BJ (cell line): ENCODE results near the gene TMEM30B. TPM values are rescaled to one million over a fixed set of nuclear protein-coding genes. Genes with fewer than 3 reads are reported as not detected.

Experiments used
- CTCF ChIA-PET: fragments of 350-600 bp; formaldehyde crosslinking; extraction: SDS; loops from one replicate; lab custom pipeline; 2021; ENCODE audit warnings: antibody characterized with exemption, inconsistent platforms; lab: Yijun Ruan, JAX
- POLR2A ChIA-PET: fragments of 300-600 bp; sonication (Branson Sonifier 250); formaldehyde crosslinking; extraction: SDS; loops from one replicate; lab custom pipeline; 2021; ENCODE audit warnings: antibody characterized with exemption; lab: Charles Lee
- DNase-seq: peaks from one replicate; pipeline ENCODE4 v3.0.0-alpha.2; 2011; ENCODE audit warnings: low read depth
- H3K27me3 ChIP-seq: 2 replicates; pipeline ENCODE4 v1.6.0; 2011; ENCODE audit warnings: low read length; ENCODE audit not compliant: control insufficient read depth, insufficient read depth
- H3K36me3 ChIP-seq: 2 replicates; pipeline ENCODE4 v1.5.1; 2011; ENCODE audit warnings: low read length; ENCODE audit not compliant: control insufficient read depth, insufficient read depth
- H3K4me3 ChIP-seq: 2 replicates; pipeline ENCODE4 v1.5.1; 2011; ENCODE audit warnings: low read depth, mild to moderate bottlenecking, control low read depth, low read length
- polyA plus RNA-seq: library from polyadenylated mRNA; depleted of rRNA; stranded (reverse); fragments of >200 nt; gene quantifications from 2 replicates; pipeline ENCODE4 v1.2.3, GENCODE V29; 2011
- TF ChIP-seq, protein P1 (sequence below): IDR thresholded peaks from 2 replicates; pipeline ENCODE4 v1.5.1; 2011; ENCODE audit warnings: low read depth, mild to moderate bottlenecking, control low read depth, inconsistent platforms, low read length, moderate library complexity; ENCODE audit not compliant: insufficient read depth

TMEM30B gene
- polyA plus RNA-seq, 1 experiment = 0.32 TPM

GRCh38 chr14:61326146-61326545 lies 45.0 kb upstream of the TMEM30B start:
- H3K36me3 ChIP-seq = no peaks in the 10 kb centered on the region
- H3K27me3 ChIP-seq = peaks cover 15% of the 10 kb centered on the region
- ChIA-PET POLR2A (no interaction called here), CTCF (interaction anchor here (1.2 kb wide), 1 partner anchor 535 kb away, joined by 3 read pairs; no protein-coding TSS in a partner anchor)
- DNase-seq = no peak
- TF ChIP-seq, protein P1, sequence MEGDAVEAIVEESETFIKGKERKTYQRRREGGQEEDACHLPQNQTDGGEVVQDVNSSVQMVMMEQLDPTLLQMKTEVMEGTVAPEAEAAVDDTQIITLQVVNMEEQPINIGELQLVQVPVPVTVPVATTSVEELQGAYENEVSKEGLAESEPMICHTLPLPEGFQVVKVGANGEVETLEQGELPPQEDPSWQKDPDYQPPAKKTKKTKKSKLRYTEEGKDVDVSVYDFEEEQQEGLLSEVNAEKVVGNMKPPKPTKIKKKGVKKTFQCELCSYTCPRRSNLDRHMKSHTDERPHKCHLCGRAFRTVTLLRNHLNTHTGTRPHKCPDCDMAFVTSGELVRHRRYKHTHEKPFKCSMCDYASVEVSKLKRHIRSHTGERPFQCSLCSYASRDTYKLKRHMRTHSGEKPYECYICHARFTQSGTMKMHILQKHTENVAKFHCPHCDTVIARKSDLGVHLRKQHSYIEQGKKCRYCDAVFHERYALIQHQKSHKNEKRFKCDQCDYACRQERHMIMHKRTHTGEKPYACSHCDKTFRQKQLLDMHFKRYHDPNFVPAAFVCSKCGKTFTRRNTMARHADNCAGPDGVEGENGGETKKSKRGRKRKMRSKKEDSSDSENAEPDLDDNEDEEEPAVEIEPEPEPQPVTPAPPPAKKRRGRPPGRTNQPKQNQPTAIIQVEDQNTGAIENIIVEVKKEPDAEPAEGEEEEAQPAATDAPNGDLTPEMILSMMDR = no peak
- no peak overlapping the region for H3K4me3 ChIP-seq

DNA sequence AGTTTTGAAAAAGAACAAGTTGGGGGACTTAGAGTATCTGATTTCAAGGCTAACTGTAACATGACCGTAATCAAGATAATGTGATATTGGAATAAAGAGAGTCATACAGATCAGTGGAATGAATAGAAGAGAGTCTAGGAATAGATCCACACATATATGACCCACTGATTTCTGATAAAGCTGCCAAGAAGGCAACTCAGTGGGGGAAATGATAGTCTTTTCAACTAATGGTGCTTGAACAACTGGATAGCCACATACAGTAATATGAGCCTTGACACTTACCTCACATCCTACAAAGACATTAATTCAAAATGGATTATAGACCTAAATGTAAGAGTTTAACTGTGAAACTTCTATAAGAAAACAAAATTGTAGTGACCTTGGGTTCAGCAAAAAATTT lies 44.0 kb upstream of the TMEM30B start:
- TF ChIP-seq, protein P1 = no peak
- Histone ChIP-seq H3K27me3 (peaks cover 16% of the 10 kb centered on the region), H3K4me3 (no peak overlapping the region), H3K36me3 (no peaks in the 10 kb centered on the region)
- DNase-seq = no peak
- CTCF ChIA-PET = no interaction called here
- POLR2A ChIA-PET = no interaction called here

DNA sequence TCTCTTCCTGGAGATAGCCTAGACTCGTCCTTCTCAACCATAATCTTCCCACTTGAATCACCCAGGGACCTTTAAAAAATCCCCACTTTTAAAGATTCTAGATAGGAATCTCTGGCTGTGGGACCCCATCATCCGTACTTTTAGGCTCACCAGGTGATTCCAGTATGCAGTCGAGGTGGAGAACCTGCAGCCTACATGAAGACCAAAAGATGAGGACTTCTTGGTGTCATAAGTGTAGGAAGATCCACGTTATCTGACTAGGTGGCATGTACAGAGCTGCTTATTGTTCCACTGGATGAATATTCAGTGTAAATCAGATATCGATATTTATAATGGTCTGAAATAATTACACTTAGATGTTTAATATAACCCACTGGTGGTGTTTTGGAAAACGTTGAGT lies 42.8 kb upstream of the TMEM30B start:
- Histone ChIP-seq H3K27me3 (peaks cover 17% of the 10 kb centered on the region), H3K36me3 (no peaks in the 10 kb centered on the region), H3K4me3 (no peak overlapping the region)
- CTCF ChIA-PET = interaction anchor here (1.1 kb wide), 1 partner anchor 12 kb away, joined by 3 read pairs; no protein-coding TSS in a partner anchor
- TF ChIP-seq, protein P1 = no peak
- POLR2A ChIA-PET = no interaction called here
- DNase-seq = no peak

GRCh38 chr14:61322799-61323290 lies 41.7 kb upstream of the TMEM30B start:
- TF ChIP-seq, protein P1 = no peak
- Histone ChIP-seq H3K27me3 (peaks cover 18% of the 10 kb centered on the region), H3K4me3 (no peak overlapping the region), H3K36me3 (no peaks in the 10 kb centered on the region)
- no peak for DNase-seq
- ChIA-PET POLR2A (no interaction called here), CTCF (interaction anchor here (1.0 to 1.1 kb wide), 2 partner anchors 11 to 13 kb away, joined by 3 read pairs; no protein-coding TSS in a partner anchor)

DNA sequence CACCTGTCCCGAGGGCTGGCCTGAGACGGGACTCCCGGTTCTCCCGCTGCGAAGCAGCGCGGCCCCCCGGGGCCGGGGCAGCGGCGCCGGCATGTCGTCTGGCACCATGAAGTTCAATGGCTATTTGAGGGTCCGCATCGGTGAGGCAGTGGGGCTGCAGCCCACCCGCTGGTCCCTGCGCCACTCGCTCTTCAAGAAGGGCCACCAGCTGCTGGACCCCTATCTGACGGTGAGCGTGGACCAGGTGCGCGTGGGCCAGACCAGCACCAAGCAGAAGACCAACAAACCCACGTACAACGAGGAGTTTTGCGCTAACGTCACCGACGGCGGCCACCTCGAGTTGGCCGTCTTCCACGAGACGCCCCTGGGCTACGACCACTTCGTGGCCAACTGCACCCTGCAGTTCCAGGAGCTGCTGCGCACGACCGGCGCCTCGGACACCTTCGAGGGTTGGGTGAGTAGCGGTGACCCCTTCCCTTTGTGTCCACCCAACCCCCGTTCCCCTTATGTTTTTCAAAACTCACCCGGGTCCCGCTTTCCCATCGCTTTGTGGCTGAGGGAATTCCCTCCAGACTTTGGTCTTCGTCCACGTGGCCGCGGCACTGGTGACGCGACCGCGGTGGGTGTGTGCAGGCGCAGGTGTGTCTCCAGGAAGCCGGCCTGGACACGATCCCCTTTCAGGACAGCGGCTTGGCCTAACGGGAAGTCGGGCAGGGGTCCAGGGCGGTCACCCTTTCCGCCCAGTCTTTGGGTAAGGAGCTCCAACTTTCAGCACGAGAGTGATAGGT lies 41.1 kb upstream of the TMEM30B start:
- ChIA-PET POLR2A (no interaction called here), CTCF (interaction anchor here (0.6 to 1.1 kb wide), 3 partner anchors 12 to 1094 kb away, joined by 3 read pairs; no protein-coding TSS in a partner anchor)
- Histone ChIP-seq H3K36me3 (no peaks in the 10 kb centered on the region), H3K4me3 (peak overlapping the region; percentile 42; the same call in 1 of the 2 replicates), H3K27me3 (peaks cover 18% of the 10 kb centered on the region)
- DNase-seq = no peak
- TF ChIP-seq, protein P1 = no peak
